Activated CD8-positive, alpha-beta memory T cell treated with anti-CD3 and anti-CD28 coated beads, Interleukin-2, amount 50 U/mL, for 24 hours (primary cell): ENCODE results near the gene MAGI2.

Source experiments
- DNase-seq: peaks from one replicate; pipeline ENCODE4 v3.0.0-alpha.2; 2020; ENCODE audit errors: extremely low read depth

MAGI2 gene

GRCh38 chr7:78141522-78142281 lies 1311.8 kb downstream of the MAGI2 start:
- no peak for DNase-seq

- no peak for DNase-seq
Observed at GRCh38 chr7:78140109-78140508, 1313.4 kb downstream of the MAGI2 start.

- no peak for DNase-seq
Observed at GRCh38 chr7:78139335-78139734, 1314.1 kb downstream of the MAGI2 start.

GRCh38 chr7:78134774-78135173 lies 1318.7 kb downstream of the MAGI2 start:
- no peak for DNase-seq

DNA sequence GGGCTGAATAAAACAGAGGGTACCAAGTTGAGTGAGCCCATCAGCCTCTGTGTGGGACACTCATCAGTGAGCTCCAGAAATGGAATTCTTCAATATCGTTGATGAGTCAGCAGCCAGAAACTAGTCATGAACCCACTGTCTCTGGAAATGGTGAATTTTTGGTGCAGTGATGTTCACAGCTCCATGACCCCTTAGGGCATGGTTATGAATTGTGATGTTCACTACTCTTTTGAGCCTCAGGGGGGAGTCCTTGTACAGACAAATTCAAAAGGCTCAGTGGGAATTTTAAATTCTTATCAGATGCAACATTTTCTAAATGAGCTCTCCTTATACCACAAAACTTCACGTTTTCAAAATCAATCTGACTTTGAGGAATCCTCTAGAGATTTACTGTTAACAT lies 1319.2 kb downstream of the MAGI2 start:
- DNase-seq: no peak

GRCh38 chr7:78130446-78131215 lies 1322.8 kb downstream of the MAGI2 start:
- DNase-seq: no peak

DNA sequence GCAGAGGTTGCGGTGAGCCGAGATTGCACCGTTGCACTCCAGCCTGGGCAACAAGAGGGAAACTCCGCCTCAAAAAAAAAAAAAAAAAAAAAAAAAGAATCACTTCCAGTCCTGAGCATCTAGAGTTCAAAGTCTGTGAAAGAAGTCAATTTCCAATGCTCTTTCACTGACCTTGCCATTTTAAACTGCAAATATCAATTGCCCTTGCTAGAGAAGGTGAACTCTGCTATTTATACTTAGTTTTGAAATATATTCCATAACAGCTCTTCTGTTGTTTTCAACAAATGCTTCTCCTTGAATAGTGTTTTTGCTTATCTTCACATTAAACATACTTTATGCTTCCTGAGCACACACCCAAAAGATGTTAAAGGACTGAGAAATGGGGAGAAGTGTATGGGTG lies 1323.6 kb downstream of the MAGI2 start:
- no peak for DNase-seq

DNA sequence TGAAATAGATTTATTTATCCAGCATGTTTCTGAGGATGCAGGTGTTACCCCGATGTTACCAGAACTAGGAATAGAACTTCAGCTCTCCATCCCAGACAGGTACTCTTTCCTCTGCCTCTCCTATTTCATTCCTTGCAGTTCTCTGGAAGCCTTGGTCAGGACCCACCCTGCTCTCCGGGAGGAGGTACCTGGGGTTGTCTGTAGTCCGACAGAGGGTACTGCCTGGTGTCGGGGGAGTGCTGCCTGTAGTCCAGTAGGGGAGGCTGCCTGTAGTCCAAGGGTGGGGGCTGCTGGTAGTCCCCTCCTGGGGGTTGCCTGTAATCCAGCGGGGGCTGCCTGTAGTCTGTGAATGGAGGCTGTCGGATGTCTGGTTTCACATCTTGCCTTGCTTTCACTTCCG lies 1326.5 kb downstream of the MAGI2 start:
- DNase-seq: no peak

GRCh38 chr7:78125884-78126283 lies 1327.6 kb downstream of the MAGI2 start:
- no peak for DNase-seq

- no peak for DNase-seq
Observed at GRCh38 chr7:78124216-78124615, 1329.3 kb downstream of the MAGI2 start.

DNA sequence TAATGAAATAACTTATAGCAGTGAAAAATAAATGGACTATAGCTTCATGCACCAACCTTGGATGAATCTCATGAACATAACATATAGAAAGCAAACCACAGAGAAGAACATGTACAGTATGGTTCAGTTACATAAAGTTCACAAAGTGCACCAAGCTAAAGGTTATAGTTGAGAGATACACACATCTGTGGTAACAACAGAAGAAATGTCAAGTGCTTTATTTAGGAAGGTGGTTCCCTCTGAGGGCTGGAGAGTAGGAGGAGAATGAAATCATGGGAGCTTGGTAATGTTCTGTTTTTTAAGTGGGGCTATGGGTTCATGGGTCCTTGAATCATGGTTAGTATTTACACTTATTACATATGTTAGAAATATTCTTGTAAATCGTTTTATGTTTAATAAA lies 1331.6 kb downstream of the MAGI2 start:
- no peak for DNase-seq

DNA sequence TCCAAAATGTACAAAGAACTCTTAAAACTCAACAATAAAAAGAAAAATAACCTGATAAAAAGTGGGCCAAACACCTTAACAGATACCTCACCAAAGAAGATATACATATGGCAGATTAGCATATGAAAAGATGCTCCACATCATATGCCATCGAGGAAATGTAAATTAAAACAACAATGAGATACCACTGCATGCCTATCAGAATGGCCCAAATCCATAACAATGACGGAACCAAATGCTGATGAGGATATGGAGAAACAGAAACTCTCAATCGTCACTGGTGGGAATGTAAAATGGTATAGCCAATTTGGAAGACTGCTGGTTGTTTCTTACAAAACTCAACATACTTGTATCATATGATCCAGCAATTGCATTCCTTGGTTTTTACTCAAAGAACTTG lies 1335.0 kb downstream of the MAGI2 start:
- no peak for DNase-seq

- no peak for DNase-seq
Observed at GRCh38 chr7:78115876-78116275, 1337.6 kb downstream of the MAGI2 start.

GRCh38 chr7:78114993-78115392 lies 1338.5 kb downstream of the MAGI2 start:
- no peak for DNase-seq

DNA sequence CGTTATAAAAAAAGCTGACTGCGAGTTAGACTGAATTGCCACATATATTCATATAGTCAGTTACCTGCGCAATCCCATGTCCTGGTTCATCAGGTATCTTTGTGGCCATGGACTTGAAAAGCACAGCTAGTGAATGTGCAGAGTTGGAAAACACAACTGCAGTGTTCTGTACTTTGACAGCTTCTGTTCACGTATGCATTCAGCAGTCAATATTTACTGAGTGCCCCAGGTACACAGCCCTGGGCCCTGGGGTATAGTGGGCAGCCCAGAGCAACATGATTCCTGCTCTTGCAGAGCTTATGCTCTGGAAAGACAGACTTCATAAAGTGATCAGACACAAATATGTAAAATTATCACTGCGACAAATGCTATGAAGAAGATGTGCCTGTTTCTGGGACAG lies 1341.0 kb downstream of the MAGI2 start:
- DNase-seq: no peak

- DNase-seq: no peak
Observed at GRCh38 chr7:78111386-78111785, 1342.1 kb downstream of the MAGI2 start.

GRCh38 chr7:78103475-78103874 lies 1350.0 kb downstream of the MAGI2 start:
- no peak for DNase-seq

DNA sequence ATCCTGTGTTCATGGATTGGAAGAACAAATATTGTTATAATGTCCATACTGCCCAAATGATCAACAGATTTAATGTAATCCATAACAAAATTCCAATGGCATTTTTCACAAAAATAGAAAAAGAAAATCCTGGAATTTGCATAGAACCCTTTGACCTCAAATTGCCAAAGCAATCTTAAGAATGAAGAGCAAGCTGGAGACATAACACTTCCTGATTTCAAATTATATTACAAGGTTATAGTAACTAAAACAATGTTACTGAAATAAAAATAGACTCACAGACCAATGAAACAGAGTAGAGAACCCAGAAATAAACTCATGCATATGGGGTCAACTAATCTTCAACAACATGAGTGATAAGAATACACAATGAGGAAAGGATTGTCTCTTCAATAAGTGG lies 1352.4 kb downstream of the MAGI2 start:
- DNase-seq: no peak

- DNase-seq: no peak
Observed at GRCh38 chr7:78099715-78100394, 1353.6 kb downstream of the MAGI2 start.

GRCh38 chr7:78095549-78095948 lies 1357.9 kb downstream of the MAGI2 start:
- no peak for DNase-seq

DNA sequence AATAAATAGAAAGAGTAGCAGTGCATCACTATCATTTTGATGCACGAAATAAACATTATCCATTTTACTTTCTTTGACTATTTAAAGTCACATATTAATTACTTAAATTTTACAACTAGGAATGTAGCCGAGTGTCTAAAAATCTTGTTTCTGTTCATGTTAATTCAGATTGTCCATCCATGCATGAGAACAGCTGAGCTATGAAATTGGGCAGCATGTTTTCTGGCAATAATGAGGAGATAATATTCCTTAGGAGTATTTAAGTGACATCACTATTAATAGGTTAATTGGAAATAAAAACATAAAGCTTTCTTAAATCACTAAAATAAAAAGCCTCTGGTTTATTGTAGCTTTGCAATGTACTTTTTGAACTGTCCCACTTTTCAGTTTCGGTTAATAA lies 1361.1 kb downstream of the MAGI2 start:
- DNase-seq: no peak

DNA sequence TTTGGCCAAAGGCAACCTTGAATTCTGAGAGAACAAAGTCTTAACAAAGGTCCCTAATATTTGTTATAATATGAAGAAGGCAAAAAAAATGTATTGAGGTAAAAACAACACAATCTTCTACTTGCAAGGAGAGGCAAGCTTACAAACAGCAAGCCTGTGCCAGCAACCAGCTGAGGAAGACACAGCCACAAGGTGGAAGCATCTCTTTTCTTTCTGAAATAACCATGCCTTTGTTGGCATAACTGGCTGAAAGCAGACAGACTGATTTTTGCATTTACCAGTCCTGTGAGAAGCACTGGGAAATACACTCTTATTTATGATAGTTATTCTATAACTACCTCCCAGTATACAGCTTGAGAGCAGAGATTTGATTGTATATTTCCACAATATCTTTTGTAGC lies 1362.9 kb downstream of the MAGI2 start:
- no peak for DNase-seq
